GM18526 (cell line): ENCODE results near the gene CMPK2.

Experiments used
- POLR2A ChIP-seq: IDR thresholded peaks from 3 replicates; pipeline ENCODE4 v1.6.1; 2011; ENCODE audit not compliant: insufficient read length; ENCODE audit errors: extremely low read depth

CMPK2 gene

GRCh38 chr2:6863792-6864191, 1.9 kb downstream of the CMPK2 start:
- TF ChIP-seq POLR2A = no peak

DNA sequence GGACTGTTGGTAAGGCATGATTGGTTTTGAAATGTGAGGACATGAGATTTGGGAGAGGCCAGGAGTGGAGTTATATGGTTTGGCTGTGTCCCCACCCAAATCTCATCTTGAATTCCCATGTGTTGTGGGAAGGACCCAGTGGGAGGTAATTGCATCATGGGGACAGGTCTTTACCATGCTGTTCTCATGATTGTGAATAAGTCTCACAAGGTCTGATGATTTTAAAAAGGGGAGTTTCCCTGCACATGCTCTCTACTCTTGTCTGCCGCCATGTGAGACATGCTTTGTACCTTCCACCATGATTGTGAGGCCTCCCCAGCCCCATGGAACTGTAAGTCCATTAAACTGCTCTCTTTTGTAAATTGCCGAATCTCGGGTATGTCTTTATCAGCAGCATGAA, 5.4 kb downstream of the CMPK2 start:
- no peak for TF ChIP-seq POLR2A

DNA sequence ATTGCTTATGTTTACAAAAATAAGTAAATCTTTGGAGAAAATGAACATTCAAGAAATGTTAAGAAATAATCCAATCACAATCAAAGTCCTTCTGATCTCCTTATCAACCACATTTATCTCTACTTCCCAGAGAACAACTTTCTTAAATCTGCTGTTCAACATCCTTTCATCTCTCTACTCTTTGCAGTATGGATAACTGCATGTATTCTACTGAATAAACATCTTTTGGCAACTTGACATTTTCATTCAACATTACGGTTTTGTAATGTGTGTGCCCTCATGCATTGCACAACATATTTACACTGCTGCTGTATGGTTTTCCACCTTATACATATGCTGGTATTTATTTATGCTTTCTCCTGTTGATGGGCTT, 9.2 kb downstream of the CMPK2 start:
- no peak for TF ChIP-seq POLR2A

DNA sequence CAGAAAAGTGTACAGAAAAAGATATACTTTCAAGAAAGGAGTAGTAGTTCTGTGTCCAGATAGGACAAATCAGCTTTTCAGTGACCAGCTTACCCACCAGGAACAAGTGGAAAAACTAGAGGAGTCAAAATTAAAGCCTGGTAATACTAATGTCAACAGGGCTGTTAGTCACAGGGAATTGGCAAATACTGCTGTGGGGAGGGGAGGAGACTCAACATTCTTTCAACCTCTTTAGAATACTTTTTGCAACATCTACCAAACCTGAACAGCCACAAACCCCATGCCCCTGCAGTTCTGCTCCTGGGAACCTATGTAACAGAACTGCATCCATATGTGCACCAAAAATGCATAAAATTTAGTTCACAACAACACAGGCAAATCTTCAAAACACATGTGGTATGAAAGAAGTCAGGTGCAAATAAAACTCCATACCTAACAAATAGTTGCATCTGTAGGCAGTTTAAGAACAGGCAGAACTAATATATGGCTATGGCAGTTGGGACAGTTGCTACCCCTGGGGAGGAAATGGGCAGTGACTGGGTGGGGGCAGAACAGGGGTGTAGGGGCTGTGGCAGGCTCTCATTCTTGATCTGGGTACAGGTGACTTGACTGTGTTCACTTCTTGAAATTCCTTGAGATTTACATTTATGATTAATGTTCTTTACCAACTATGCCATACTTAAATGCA, 9.7 kb downstream of the CMPK2 start:
- no peak for TF ChIP-seq POLR2A

- no peak for TF ChIP-seq POLR2A
Measured at GRCh38 chr2:6854416-6854815, 11.3 kb downstream of the CMPK2 start.

- TF ChIP-seq POLR2A = no peak
Measured at GRCh38 chr2:6852195-6852594, 13.5 kb downstream of the CMPK2 start.

- no peak for TF ChIP-seq POLR2A
Measured at GRCh38 chr2:6846967-6847681, 18.6 kb downstream of the CMPK2 start.

DNA sequence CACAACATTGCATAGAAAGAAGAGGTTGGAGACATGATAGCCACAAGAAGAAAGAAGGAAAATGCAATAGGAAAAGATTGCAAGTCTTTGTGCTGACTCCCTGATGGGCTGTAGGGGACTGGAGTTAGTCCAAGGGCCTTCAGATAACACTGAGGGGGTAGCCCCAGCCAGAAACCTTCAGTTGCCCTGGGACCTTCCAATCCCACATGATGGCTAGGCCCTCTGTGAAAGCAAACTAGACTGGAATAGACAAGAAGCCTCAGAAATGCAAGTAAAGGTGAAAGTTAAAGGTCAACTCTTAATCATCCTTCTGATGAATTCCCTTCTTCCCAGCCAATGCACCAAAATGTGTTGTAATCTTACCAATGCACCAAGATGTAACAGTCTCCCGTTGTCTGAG, 19.2 kb downstream of the CMPK2 start:
- TF ChIP-seq POLR2A = no peak

GRCh38 chr2:6845903-6846302, 19.8 kb downstream of the CMPK2 start:
- no peak for TF ChIP-seq POLR2A

- no peak for TF ChIP-seq POLR2A
Measured at GRCh38 chr2:6845312-6845711, 20.4 kb downstream of the CMPK2 start.

GRCh38 chr2:6841537-6842287, 24.0 kb downstream of the CMPK2 start:
- no peak for TF ChIP-seq POLR2A

DNA sequence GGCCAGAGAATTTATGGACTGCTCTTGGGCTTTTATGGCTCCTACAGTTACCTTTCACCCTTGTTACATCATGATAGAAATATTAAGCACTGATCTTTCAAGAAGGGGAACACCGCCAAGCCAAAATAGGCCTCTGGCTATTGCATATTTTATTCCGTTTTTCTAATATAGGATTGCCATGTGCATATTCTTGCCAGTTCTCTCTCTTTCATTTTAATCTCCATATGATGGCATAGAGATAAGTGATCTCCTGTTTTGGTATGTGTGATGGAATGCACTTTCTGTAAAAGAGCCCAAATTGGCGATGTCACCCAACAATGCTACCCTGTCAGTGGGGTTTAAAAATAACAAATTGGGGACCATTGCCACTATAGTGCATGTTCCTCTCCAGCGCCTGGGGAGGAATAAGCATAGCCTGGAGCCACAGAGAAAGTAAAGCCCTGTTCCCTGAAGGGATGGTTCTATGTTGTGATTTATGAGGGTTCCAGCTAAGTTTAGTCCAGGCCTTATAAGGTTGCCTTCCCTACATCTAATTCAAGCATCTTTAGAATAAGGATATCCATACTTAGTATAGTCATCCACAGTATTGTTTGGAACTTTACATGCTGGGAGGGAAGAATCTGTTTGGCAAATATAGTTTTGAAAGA, 26.9 kb downstream of the CMPK2 start:
- TF ChIP-seq POLR2A = no peak

DNA sequence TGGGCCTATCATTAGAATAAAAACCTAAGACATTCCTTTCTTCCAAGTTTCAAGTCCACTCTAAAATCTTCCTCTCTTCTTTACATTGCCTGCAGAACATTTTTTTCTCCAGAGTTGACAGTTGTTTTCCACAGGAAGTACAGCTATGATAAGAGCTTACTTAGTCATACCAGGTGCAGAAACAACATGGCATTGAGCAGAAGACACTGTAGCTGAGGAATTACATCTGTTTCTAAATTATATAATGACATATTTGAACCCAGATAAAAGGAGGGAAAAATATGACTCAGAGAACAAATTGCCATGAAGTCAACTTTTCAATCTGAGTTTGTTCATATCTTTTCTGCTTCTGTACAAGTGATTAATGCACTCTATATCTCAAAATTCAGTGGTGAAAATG, 30.2 kb downstream of the CMPK2 start:
- TF ChIP-seq POLR2A = no peak

GRCh38 chr2:6834163-6834562, 31.5 kb downstream of the CMPK2 start:
- no peak for TF ChIP-seq POLR2A

DNA sequence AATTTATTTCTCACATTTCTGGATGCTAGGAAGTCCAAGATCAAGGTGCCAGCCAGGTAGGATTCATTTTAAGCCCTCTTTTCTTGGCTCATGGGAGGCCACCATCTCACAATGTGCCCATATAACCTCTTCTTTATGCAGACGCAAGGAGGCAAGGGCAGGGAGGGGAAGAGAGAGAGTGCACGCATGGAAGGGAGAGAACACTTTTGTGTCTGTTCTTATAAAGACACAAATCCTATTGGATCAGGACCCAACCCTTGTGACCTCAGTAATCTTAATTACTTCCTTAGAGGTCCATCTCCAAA, 32.5 kb downstream of the CMPK2 start:
- no peak for TF ChIP-seq POLR2A

DNA sequence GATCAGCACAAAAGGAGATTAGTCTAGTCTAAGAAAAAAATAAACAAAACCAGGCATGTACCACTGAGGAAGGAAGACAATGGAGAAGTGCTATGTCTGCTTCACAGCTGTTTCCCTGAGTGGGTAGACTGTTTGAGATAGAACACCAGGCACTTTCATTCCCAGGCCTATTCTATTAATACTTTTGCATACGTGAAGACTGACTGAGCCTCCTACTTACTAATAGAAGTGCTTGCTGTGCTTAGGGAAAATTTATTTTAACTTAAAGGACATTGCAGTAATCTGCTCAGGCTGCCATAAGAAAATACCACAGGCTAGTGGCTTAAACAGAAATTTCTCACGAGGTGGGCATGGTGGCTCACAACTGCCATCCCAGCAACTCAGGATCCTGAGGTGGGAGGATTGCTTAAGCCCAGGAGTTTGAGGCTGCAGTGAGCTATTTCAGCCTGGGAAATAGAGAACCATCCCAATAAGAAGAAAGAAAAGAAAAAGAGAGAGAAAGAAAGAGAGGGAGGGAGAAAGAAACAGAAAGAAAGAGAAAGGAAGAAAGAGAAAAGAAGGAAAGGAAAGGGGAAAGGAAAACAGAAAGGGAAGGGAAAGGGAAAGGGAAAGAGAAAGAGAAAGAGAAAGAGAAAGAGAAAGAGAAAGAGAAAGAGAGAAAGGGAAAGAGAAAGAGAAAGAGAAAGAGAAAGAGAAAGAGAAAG, 33.0 kb downstream of the CMPK2 start:
- no peak for TF ChIP-seq POLR2A

DNA sequence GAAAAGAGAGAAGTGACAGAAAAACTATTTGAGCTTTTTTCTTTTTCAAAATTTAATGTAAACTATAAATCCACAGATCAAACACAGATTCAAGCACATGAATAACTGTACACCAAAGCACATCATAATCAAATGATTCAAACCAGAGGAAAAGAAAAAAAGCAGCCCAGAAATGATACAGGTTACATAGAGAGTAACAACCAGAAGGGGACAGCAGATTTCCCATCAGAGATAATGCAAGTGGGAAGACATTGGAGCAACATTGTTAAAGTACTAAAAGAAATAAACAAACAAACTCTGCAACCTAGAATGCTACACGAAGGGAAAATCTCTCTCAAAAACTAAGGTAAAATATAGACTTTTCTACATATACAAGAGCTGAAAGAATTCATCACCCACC, 34.5 kb downstream of the CMPK2 start:
- TF ChIP-seq POLR2A = no peak
